ENCODE data around the gene ASCL4.

GRCh38 chr12:107774349-107775029, at the start of gene ASCL4:
- TF ChIP-seq CREM (CRISPR knock-in tag; IDR thresholded peaks at IDR 0.05), result no peak
- no peak for TF ChIP-seq MAX (CRISPR knock-in tag; IDR thresholded peaks at IDR 0.05)
- no peak for TF ChIP-seq ZNF281 (CRISPR knock-in tag; IDR thresholded peaks at IDR 0.05)
- no peak for TF ChIP-seq NFYB (CRISPR knock-in tag; conservative IDR thresholded peaks at IDR 0.05; ENCODE audit: low read depth)
